BE2C (cell line): ENCODE results near the gene MXRA7.
"Not testable (repeated sequence)": the region's sequence is repeated elsewhere in the genome, so short reads cannot be mapped to it uniquely, and the experiment has no call there.

ENCODE experiments used
- DNase-seq: peaks from one replicate; pipeline ENCODE4 v3.0.0-alpha.2; 2020
- H3K27me3 ChIP-seq: fragments of 250-450 bp; sonication (Bioruptor Pico); 2 replicates; pipeline ENCODE4 v1.5.1; 2020; ENCODE audit warnings: mild to moderate bottlenecking
- H3K36me3 ChIP-seq: fragments of 250-450 bp; sonication (Bioruptor Pico); 2 replicates; pipeline ENCODE4 v1.5.1; 2020; ENCODE audit warnings: mild to moderate bottlenecking
- H3K4me1 ChIP-seq: fragments of 250-450 bp; sonication (Bioruptor Pico); 2 replicates; pipeline ENCODE4 v1.5.1; 2020
- H3K4me3 ChIP-seq: 2 replicates; pipeline ENCODE4 v1.5.1; 2011; ENCODE audit warnings: low read depth, low read length
- H3K9me3 ChIP-seq: fragments of 250-450 bp; sonication (Bioruptor Pico); 2 replicates; pipeline ENCODE4 v1.5.1; 2020
- TF ChIP-seq, protein P1 (sequence below): IDR thresholded peaks from 2 replicates; pipeline ENCODE4 v1.5.1; 2012; ENCODE audit warnings: mild to moderate bottlenecking, low read depth, low read length

The MXRA7 gene

DNA sequence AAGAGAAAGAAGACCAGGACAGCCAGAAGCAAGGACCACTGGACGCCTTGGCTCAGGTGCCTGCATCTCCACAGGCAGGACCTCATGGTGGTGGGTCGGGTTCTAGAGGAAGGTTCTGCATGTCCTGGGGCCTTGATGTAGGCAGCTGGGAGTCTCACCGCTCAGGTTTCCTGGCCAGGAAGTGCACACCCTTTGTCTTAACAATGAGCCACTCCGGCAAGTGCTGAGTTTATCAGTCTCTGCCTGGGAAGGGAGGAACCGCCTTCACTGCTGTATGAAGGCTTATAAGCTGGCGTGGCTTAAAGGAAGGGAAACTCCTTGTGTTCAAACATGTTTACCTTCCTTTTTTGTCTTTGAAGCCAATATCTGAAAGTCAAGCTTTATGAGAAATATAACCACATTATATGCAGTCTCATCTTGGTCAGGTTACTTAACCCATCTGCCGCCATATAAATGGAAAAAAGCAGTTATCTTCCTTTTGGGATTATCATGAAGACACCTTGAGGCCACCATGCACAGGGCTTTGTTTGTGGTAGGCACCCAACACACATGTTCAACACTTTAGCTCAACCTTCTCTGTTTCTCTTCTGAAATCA is 67.1 kb downstream of the MXRA7 start, which contains the start of gene ST6GALNAC1:
Gene ST6GALNAC1 (minus strand): TSS at position 205 of the 596 bp plus-strand sequence. CDS start 119 bp downstream, at position 86.
- Histone ChIP-seq H3K36me3 (no peaks in the 10 kb centered on the region), H3K4me1 (peaks cover 15% of the 10 kb centered on the region), H3K4me3 (no peak within 1 kb of the TSS), H3K27me3 (no peaks in the 10 kb centered on the region), H3K9me3 (no peaks in the 10 kb centered on the region; the same call in 1 of the 2 replicates)
- TF ChIP-seq, protein P1, sequence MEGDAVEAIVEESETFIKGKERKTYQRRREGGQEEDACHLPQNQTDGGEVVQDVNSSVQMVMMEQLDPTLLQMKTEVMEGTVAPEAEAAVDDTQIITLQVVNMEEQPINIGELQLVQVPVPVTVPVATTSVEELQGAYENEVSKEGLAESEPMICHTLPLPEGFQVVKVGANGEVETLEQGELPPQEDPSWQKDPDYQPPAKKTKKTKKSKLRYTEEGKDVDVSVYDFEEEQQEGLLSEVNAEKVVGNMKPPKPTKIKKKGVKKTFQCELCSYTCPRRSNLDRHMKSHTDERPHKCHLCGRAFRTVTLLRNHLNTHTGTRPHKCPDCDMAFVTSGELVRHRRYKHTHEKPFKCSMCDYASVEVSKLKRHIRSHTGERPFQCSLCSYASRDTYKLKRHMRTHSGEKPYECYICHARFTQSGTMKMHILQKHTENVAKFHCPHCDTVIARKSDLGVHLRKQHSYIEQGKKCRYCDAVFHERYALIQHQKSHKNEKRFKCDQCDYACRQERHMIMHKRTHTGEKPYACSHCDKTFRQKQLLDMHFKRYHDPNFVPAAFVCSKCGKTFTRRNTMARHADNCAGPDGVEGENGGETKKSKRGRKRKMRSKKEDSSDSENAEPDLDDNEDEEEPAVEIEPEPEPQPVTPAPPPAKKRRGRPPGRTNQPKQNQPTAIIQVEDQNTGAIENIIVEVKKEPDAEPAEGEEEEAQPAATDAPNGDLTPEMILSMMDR: no peak
- DNase-seq: no peak

GRCh38 chr17:76642994-76643393 is 67.8 kb downstream of the MXRA7 start:
- DNase-seq: no peak
- H3K36me3 ChIP-seq: no peaks in the 10 kb centered on the region
- H3K4me3 ChIP-seq: no peak overlapping the region
- TF ChIP-seq, protein P1: no peak
- peaks cover 15% of the 10 kb centered on the region for H3K4me1 ChIP-seq
- H3K9me3 ChIP-seq: no peaks in the 10 kb centered on the region; the same call in 1 of the 2 replicates
- no peaks in the 10 kb centered on the region for H3K27me3 ChIP-seq

DNA sequence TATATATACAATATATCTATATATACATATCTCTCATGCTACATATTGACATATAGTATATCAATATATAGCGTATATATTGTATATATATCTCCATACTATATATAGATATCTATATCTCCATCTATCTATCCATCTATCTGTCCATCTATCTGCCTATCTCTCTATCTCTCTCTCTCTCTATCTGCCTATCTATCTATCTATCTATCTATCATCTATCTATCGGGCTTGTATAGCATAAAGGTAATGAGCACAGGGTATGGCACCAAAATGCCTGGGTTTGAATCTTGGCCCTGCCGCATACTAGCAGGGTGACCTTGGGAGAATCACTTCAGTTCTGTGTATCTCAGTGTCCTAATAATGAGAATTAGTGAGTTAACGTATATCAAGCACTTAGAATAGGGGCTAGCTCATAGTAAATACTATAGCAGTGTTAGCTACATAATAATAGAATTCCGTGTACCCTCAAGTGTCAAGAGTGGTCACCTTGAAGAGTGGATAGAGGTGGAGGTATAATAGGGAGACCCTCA is 68.7 kb downstream of the MXRA7 start:
- H3K4me3 ChIP-seq: no peak overlapping the region
- no peak for DNase-seq
- peaks cover 15% of the 10 kb centered on the region for H3K4me1 ChIP-seq
- H3K36me3 ChIP-seq: no peaks in the 10 kb centered on the region
- TF ChIP-seq, protein P1: no peak
- no peaks in the 10 kb centered on the region for H3K27me3 ChIP-seq
- H3K9me3 ChIP-seq: no peaks in the 10 kb centered on the region; the same call in 1 of the 2 replicates

- H3K9me3 ChIP-seq: no peaks in the 10 kb centered on the region; the same call in 1 of the 2 replicates
- no peak for DNase-seq
- H3K4me3 ChIP-seq: no peak overlapping the region
- H3K27me3 ChIP-seq: no peaks in the 10 kb centered on the region
- TF ChIP-seq, protein P1: no peak
- H3K4me1 ChIP-seq: peaks cover 15% of the 10 kb centered on the region
- H3K36me3 ChIP-seq: no peaks in the 10 kb centered on the region
These were observed 69.3 kb downstream of the MXRA7 start for GRCh38 chr17:76641501-76641900.

DNA sequence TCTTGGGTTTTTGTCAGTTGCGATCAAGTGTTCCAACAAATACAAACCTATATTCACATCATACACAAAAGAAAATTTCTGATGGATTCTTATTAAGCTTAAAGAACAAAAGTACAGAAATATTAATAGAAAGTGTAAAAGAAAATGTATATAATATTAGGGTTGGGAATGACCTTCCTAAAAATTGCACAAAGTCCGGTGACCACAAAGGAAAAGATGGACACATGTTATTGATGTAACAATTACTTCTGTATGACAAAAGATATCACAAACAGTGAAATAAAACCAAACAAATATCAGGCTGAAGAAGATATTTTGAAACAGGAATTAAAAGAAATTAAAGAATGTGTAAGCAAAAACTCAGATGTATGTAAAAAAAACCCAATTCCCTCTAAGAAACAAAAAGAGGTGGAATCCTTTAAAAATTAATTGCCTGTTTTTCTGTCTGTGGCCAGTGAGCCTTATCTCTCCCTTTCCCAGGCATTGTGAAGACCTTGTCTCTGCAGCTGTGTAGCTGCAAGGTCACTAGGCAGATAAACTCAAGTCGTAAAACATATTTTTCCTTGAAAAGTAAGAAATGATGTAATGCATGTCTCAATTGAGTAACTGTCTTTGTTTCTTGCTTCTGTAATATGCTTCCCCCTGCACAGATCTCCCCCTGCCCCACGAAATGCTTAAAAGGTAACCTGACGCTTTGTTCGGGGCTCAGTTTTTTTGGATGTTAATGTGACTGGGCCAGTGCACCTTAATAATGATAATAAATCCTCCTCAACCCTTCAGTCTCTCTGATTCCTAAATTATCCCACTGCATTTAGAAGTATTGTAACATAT is 70.0 kb downstream of the MXRA7 start:
- Histone ChIP-seq H3K36me3 (no peaks in the 10 kb centered on the region), H3K4me3 (no peak overlapping the region), H3K27me3 (no peaks in the 10 kb centered on the region), H3K4me1 (peaks cover 22% of the 10 kb centered on the region), H3K9me3 (no peaks in the 10 kb centered on the region)
- DNase-seq: peak; percentile 27
- TF ChIP-seq, protein P1: no peak

- Histone ChIP-seq H3K4me3 (no peak overlapping the region), H3K9me3 (no peaks in the 10 kb centered on the region), H3K27me3 (no peaks in the 10 kb centered on the region), H3K4me1 (peaks cover 25% of the 10 kb centered on the region), H3K36me3 (no peaks in the 10 kb centered on the region)
- TF ChIP-seq, protein P1: no peak
- no peak for DNase-seq
These were observed 72.5 kb downstream of the MXRA7 start for GRCh38 chr17:76638263-76638662.

GRCh38 chr17:76636486-76637206 is 74.1 kb downstream of the MXRA7 start:
- not testable (repeated sequence) for H3K4me3 ChIP-seq, H3K27me3 ChIP-seq, DNase-seq, H3K36me3 ChIP-seq, H3K9me3 ChIP-seq
- H3K4me1 ChIP-seq: peaks cover 25% of the 10 kb centered on the region
